SIG-M5 treated with dmso at 0.1 percent for 504 hours (cell line): ENCODE results near the gene MSH2.
A peak's percentile ranks its signal among the peaks of the same experiment; 100 is the strongest.
"Not testable (repeated sequence)": the region's sequence is repeated elsewhere in the genome, so short reads cannot be mapped to it uniquely, and the experiment has no call there.

Source experiments
- DNase-seq: peaks from one replicate; lab custom pipeline; 2025; ENCODE audit not compliant: unreplicated experiment; lab: John Stamatoyannopoulos, UW

The MSH2 gene

DNA sequence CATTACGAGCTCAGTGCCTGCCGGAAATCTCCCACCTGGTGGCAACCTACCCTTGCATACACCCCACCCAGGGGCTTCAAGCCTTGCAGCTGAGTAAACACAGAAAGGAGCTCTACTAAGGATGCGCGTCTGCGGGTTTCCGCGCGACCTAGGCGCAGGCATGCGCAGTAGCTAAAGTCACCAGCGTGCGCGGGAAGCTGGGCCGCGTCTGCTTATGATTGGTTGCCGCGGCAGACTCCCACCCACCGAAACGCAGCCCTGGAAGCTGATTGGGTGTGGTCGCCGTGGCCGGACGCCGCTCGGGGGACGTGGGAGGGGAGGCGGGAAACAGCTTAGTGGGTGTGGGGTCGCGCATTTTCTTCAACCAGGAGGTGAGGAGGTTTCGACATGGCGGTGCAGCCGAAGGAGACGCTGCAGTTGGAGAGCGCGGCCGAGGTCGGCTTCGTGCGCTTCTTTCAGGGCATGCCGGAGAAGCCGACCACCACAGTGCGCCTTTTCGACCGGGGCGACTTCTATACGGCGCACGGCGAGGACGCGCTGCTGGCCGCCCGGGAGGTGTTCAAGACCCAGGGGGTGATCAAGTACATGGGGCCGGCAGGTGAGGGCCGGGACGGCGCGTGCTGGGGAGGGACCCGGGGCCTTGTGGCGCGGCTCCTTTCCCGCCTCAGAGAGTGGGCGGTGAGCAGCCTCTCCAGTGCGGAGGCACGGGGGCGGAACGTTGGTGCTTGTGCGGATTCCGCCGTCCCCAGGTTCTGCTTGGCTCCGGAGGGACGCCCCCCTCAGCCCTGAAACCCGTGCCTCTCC is at the start of gene MSH2:
TSS of gene MSH2 (plus strand) at position 352 of the 804 bp plus-strand sequence. CDS start at position 388, 36 bp downstream.
- peak; percentile 96 for DNase-seq

DNA sequence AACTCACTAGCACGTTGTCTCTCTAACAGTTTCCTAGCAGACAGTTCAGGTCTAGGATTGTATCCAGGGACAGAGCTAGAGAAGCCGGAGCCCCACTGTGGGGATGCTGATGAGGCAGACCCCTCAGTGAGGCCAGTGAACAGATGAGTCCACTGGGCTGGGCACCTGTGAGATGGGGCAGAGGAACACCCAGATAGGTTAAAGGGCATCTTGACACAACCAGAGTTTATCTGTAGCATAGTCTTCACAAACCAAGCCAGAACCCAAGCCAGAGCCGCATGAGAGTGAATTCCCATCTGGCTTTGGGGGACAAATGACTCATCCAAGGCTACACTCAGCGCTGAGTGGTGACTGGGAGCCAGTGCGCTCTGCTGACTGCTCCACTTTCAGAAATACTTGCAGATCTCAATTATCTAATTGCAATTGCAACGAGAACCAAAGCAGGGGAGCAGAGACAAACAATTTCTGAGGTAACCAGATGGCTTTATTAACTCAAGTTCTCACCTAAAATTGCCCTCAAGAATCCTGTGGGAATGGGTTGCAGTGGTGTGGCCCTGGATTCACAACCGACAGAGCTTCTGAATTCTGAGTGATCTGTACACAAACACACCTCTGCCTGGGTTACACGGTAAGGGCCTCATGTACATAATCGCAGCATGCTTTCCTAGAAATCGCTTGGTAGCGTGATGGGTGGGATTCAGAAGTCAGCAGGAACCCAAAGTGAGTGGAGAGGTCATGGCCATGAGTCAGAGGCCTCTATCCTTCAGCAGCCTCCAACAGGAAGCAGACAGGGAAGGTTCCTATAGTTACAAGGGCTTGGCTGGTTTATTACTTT is 48.7 kb upstream of the MSH2 start:
- DNase-seq = no peak

DNA sequence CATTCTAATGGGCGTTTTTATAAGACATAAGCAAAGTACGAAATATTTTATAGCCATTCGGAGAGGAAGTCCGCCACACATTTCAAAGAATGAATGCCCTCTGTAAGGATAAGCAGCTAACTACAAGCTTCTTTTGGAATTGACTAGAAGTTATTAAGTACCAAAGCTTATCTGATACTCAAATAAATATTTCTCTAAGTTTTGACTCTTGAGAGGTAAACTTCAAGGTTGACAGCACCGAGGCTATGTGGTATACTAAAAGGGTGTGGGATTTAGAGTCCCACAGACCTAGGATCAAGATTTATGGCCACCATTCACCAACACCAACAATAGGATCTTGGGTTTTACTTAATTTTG is 48.1 kb upstream of the MSH2 start:
- no peak for DNase-seq

DNA sequence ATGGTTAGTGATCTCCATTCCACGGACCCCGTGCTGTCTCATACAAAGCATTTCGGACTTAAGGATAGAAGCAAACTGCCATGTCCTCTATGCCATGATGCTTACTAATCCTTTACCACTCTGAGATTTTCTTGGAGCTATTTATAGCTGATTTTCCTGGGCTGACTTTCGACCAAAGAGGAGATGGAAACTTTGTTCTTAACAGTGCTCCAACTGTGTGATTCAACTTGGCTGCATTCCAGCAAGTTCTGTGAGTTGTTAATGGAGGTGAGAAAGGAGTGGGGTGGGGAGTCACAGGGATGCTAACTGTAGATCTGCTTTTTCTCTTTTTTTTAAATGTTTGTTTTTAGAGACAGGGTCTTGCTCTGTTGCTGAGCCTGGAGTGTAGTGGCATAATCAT is 45.5 kb upstream of the MSH2 start:
- no peak for DNase-seq

DNA sequence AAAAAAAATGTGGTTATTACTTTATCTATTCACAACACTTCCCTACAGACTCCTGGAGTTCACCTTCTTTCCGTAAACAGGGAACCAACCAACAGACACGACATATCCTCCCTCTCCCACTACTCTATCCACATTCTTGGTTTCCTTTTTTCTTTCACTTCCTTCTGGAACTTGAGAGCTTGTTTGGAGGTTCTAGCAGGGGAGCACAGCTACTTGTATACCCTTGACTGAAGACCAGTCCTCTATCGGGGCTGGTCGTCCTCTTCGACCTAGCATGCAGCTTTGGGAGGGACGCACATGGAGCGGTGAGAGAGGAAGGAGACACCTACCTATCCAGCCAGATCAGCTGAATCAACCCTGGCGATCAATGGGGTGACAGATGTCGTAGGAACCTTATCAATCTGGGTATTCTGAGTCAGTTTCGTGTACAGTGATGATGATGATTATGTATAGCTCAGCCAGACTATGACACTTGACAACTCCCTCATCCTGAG is 43.5 kb upstream of the MSH2 start:
- no peak for DNase-seq

DNA sequence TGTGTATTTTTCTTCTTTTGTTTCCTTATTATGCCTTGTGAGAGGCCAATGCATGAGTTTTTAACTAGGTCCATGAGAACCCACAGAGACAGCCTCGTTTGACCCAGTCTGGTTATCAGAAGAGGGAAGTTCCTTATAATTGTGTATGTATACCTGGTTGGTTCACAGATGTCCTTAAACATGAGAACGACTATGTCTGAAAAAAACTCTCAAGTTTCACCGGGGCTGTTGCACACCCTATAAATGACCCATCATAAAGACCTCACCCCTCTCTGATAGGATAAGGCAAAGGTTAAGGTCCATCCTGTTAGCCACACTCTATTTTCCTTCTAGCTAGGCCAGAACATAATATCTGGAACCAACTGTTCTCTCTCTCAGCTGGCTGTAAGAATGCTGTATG is 42.7 kb upstream of the MSH2 start:
- no peak for DNase-seq

DNA sequence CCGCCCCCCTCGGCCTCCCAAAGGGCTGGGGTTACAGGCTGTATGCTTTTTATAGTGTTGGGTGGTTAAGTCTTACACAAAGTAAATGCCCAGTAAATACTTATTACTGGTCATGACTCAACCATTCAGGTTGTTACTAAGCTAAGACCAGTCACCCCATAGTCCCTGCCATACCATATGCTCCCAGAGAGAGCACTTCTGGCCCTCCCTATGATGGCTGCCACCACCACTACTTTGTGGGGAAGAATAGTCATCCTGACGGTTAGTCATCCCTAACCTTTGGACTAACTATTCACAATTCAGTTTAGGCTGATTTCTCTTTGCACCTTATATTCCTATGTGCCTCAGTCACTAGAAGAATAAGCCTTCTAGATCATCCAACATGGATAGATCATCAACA is 42.0 kb upstream of the MSH2 start:
- DNase-seq = no peak

DNA sequence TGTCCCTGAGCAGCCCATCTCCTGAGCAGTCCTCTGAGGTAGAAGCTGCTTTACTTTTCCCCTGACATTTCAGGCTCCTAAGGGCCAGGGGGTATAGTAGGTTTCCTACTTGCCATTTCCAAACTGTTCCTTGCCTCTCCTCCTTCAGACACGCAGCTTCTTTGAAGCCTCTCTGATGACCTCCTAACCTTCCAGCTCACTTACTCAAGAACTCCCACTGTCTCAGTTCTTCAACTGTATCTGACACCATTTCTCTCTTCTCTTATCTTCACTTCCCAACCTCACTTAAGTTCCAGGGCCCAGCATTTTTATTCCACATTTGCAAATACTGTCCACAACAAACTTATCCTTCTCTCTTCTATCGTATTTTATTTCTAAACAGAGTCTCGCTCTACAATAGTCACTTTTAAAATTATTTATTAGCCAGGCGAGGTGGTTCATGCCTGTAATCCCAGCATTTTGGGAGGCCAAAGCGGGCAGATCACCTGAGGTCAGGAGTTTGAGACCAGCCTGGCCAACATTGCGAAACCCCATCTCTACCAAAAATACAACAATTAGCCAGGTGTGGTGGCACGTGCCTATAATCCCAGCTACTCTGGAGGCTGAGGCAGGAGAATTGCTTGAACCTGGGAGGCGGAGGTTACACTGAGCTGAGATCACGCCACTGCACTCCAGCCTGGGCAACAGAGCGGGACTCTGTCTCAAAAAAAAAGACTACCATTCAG is 41.3 kb upstream of the MSH2 start:
- not testable (repeated sequence) for DNase-seq

DNA sequence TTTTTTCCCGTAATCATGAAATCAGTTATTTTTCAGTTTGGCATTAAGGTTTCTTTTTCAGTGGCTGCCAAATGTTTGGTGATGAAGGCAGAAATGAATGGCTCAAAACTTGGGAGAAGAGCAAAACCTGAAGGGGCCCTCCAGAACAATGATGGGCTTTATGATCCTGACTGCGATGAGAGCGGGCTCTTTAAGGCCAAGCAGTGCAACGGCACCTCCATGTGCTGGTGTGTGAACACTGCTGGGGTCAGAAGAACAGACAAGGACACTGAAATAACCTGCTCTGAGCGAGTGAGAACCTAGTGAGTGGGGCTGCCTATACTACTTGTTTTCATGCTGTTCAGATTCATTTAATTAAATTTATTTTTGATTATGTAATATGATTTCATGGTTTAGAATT is 29.2 kb upstream of the MSH2 start:
- no peak for DNase-seq

DNA sequence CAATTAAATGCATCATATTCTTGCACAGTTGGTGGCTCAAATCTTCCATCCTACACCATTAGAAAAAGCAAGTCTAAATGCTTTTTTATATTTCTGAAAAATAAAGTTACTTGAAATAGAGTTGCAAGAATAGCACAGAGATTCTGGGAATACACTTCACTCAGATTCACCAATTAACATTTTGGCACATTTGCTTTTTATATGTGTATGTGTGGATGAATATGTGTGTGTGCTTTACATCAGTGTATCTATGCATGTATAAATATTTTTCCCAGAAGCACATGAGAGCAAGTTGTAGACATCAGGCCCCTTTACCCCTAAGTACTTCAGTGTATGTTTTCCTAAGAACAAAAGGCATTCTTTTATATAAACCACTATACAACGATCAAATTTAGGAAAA is 27.6 kb upstream of the MSH2 start:
- DNase-seq = no peak

DNA sequence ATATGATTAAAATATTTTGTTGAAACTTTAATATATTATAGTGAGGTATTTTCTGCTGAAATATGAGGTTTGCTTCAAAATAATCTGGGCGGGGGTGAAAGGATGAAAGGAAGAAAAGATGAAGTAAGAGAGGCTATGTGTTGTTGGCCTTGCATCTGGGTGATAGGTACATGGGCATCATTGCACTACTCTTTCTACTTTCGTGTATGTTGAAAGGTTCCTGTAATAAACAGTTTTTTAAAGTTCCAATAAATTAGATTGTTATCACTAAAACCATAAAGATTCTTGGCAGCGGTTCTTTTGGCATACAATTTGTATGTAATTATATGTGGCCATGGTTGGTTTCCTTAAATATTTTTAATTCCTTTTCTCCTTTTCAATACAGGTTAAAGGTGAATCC is 23.6 kb upstream of the MSH2 start:
- DNase-seq = no peak

DNA sequence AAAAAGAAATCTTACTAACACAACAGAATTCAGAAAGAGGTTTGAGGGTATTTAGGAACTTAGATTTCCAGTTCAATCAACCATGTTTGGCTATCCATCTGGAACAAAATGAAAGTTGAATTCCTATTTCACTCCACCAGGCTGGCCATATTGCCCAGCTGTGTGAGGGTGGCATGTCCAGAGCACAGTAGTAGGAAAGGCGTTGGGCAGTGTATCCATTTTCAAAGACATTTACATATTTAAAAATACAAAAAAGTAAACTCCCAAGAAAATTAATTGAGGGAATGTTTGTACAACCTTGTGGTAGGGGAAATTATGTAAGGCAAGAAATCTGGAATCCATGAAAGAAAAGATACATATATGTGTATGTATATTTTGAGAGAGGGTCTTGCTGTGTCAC is 21.5 kb upstream of the MSH2 start:
- no peak for DNase-seq

DNA sequence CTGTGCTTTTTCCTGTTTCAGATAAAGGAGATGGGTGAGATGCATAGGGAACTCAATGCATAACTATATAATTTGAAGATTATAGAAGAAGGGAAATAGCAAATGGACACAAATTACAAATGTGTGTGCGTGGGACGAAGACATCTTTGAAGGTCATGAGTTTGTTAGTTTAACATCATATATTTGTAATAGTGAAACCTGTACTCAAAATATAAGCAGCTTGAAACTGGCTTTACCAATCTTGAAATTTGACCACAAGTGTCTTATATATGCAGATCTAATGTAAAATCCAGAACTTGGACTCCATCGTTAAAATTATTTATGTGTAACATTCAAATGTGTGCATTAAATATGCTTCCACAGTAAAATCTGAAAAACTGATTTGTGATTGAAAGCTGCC is 16.4 kb upstream of the MSH2 start:
- no peak for DNase-seq

DNA sequence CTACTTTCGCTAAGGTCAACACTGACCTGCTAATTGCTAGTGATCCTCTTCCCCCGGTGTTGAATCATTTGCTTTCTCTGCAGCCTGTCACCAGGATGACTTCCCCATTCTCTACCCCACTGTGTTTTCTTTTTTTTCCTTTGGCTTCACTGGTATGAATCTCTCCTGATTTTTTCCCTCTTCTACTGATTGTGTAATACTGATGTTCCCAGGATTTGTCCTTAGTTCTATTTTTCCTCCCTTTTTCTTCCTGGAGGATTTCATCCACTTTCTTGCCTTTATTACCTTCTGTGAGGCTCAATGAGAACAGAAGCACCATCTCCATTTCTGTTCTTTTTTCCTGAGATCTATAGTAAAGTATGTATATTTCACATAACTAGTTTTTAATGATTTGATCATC is 14.1 kb upstream of the MSH2 start:
- no peak for DNase-seq

DNA sequence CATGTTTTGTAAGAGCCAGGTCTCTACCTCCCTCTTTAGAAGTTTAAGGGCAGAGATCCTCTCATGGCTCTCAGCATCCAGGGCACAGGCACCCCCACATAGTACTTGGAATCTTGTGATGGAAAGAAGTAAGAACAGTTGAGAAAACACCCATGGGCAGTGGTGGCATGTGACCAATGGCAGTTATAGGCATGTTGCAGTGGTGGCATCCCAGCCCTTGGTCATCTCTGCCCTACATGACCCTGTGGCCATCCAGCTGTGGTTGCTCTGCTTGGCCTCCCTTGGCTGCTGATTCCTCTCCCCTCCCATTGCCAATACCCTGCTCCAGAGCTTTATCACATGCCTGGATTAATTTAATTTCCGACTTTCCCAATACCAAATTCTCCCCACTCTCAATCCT is 13.3 kb upstream of the MSH2 start:
- DNase-seq = no peak

DNA sequence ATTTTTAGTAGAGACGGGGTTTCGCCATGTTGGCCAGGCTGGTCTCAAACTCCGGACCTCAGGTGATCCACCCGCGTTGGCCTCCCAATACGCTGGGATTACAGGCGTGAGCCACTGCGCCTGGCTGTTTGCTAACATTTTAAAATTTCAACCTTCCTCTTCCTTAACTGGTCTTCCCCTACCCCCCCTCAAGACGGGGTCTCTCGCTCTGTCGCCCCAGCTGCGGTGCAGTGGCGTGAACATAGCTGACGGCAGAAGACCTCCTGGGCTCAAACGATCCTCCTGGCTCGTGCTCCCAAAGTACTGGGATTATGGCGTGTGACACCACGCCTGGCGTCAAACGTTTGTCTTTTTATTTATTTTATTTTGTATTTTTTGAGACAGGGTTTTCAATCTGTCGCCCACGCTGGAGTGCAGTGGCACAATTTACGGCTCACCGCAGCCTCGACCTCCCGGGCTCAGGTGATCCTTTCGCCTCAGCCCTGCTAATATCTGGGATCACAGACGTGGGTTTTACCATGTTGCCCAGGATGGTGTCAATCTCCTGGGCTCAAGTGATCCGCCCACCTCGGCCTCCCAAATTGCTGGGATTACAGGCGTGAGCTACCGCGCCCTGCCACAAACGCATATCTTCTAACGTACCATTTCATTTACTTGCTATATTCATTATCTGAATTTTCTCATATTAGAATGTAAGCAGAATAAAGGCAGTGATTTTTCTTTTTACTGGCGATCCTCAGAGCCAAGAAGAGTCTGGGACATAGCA is 984 bp upstream of the MSH2 start:
- no peak for DNase-seq

DNA sequence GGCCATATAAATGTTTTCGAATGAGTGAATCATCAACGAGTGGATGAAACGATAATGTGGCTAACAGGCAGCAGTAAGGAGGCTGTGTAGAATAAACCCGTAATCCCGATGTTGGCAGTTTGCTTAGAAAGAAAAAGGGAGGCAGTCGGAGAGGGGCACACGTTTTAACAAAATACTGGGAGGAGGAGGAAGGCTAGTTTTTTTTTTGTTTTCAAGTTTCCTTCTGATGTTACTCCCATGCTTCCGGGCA is 476 bp upstream of the MSH2 start:
- DNase-seq = no peak

DNA sequence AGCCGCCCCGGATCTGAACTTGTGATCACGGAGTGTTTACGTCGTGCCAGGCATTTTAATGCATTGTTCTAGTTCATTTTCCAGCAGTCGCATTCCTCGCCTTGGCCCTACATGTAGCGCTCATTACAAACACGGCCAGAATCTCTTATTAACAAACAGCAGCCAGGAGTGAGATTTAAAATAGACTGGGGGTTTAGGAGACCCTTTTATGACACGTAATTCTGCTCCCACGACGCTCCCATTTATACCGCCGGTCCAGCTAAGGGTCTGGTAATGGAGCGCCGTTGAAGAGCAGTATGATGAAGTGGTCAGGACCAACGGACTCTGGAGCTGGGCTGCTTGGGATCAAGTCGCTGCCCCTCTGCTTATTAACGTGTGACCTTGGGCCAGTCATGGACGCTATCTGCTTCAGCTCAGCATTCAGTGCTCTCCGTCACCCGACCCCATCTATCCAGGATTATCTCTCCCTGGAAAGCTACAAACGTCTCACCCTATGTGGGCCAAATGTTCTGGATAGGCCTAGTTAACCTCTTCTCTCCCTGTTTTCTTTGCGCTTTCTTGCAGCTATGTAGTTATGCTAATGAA is 745 bp downstream of the MSH2 start:
- peak; percentile 52 for DNase-seq

DNA sequence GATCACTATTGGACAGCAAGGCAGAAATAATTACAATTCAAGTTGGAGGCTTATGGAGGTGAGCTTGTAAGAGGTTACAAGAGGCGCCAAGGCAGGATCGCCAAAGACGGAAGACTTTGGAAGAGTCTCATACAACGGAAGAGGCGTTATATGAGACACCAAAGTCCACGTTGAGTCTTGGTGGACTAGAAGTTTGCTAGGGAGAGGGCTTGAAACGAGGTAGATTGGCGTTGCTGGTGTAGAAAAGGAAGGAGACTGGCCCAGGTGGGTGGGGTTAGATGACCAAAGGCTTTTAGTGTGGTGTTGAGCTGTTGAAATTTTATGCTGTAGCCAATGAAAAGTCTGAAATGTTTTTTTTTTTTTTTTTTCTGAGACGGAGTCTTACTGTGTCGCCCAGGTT is 1.4 kb downstream of the MSH2 start:
- DNase-seq = no peak

DNA sequence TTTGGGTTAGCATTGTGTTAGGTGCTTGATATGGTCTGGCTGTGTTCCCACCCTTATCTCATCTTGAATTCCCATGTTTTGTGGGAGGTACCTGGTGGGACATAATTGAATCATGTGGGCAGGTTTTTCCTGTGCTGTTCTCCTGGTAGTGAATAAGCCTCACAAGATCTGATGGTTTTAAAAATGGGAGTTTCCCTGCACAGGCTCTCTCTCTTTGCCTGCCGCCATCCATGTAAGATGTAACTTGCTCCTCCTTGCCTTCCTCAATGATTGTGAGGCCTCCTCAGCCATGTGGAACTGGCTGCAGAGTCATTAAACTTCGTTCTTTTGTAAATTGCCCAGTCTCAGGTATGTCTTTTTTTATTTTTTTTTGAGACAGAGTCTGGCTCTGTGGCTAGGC is 2.8 kb downstream of the MSH2 start:
- no peak for DNase-seq
